G401.6 (cell line): ENCODE data around the gene RHOBTB3.

Experiments used
- FAIRE-seq: peaks from 2 replicates; lab custom pipeline; 2012; peaks lifted over from hg19 to GRCh38; lab: Jason Lieb, UNC

RHOBTB3 gene

DNA sequence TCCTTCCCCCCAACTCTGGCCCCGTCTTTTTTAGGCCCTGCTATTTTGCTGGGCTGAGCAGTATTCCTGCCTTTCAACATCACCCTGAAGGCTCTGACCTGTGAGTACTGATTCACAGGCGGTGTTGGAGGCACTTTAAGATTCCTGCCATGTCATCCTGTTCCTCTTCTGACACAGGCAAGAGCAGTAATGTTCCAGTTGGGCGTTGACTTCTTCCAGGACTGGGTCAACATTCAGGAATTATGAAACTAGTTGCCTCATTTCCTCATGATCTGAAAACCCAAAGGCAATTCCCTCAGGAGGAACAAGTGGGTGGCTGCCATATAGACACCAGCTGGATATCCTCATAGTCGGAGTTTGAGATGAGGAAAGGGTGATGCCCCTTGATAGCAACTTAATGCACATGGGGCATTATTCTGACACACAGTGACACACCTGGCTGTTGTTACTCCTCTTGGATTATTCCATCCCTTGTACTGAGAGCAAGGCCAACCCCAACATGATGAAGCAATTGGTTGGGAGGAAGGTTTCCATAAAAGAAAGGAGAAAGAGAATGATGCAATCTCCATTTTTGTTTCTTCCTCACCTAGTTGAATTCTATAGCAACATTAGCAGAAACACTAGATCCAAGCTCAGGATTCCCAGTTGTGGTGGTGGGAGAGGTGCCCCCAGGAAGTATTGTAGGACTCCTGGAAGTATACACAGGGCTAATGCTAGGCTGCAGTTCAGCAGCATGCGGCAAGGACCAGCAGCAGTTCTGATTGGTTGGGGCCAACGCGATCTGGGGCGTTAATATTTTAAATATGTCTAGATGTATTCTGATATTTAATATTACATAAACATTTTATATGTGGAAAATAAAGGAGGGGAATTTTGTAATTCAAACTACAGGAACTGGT, 111.0 kb downstream of the RHOBTB3 start:
- FAIRE-seq = no peak

DNA sequence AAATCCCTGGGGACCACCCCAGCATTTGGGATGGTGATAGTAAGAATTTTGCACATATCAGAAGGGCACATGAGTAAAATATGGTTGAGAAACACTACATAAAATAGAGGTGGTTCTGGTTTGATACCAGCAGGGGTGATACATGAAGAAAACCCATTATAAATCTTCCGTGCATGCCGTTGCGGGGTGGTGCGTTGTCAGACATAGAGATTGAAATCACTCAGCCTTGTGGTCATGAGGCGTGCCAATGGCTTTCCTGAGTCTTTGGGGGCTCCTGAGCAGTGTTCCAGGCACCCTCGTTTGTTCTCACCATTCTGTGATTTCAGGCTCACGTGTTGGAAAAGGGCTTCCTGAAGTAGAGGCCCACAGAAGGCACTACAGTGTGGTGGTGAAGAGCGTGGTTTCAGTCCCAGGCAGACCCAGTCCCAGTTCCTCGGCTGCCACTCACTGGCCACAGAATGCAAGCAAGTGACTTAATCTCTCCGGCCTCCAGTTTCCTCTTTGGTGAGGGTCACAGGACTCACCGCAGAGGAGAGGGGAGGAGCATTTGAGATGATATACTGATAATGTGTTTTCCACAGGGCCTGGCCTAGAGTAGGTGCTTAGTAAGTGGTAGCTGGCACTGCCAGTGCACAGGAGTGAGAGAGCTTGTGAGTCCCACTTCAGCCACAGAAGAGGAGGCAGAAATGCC, 111.9 kb downstream of the RHOBTB3 start:
- FAIRE-seq = no peak

DNA sequence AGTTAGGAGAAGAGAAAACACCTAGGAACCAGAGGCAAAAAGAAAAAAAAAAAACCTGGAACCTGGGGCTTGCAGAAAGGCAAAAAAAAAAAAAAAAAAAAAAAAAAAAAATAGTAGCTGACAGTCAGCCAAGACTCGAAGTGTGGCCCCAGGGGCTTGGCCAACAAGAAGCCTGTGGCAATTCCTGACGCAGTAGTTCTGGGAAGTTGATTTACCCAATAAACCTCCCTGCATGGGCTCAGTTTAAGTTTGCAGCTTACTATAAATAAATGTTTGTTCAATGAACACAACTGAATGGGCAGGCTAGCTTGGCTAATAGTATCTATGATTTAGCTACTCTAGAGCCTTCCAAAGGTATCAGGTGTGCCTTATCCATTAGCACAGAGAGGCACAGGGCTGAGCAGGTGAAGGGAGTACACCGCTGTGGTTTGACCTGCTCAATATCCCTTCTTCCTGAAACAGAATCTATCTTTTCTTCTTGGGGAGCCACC, 112.6 kb downstream of the RHOBTB3 start:
- FAIRE-seq = no peak

DNA sequence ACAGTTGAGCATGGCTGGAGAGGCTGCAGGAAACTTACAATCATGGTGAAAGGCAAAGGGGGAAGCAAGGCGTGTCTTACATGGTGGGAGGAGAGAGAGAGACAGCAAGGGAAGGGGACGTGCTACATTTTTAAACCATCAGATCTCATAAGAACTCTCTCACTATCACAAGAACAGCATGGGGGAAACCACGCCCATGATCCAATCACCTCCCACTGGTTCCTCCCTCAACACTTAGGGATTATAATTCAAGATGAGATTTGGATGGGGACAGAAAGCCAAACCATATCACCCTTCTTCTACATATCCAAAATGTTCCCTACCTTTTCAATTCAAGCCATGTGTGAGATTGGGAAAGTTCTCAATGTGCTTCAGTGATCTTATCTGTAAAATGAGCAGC, 114.3 kb downstream of the RHOBTB3 start:
- no peak for FAIRE-seq
